GM18508 (cell line): ENCODE measurements around the gene ASMTL.
"Not testable (repeated sequence)": the region's sequence is repeated elsewhere in the genome, so short reads cannot be mapped to it uniquely, and the experiment has no call there.

Experiments
- ATAC-seq: cut with Tn5 transposase; IDR thresholded peaks from one replicate; pipeline ENCODE4 v1.9.1; 2021; ENCODE audit warnings: moderate number of reproducible peaks; ENCODE audit not compliant: insufficient read depth, unreplicated experiment

ASMTL gene

DNA sequence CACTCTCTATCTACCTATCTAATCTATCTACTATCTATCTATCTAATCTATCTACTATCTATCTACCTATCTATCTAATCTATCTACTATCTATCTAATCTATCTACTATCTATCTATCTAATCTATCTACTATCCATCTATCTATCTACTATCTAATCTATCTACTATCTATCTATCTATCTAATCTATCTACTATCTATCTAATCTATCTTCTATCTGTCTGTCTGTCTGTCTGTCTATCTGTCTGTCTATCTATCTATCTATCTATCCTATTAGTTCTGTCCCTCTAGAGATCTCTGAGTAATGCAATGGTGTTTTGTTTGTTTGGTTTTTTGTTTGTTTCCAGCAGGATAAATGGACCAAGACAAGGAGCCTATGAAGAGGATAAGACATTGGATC, 9.4 kb upstream of the ASMTL start:
- no peak for ATAC-seq

- ATAC-seq, result no peak
Measured at GRCh38 chrX:1455948-1456280, 3.2 kb upstream of the ASMTL start.

DNA sequence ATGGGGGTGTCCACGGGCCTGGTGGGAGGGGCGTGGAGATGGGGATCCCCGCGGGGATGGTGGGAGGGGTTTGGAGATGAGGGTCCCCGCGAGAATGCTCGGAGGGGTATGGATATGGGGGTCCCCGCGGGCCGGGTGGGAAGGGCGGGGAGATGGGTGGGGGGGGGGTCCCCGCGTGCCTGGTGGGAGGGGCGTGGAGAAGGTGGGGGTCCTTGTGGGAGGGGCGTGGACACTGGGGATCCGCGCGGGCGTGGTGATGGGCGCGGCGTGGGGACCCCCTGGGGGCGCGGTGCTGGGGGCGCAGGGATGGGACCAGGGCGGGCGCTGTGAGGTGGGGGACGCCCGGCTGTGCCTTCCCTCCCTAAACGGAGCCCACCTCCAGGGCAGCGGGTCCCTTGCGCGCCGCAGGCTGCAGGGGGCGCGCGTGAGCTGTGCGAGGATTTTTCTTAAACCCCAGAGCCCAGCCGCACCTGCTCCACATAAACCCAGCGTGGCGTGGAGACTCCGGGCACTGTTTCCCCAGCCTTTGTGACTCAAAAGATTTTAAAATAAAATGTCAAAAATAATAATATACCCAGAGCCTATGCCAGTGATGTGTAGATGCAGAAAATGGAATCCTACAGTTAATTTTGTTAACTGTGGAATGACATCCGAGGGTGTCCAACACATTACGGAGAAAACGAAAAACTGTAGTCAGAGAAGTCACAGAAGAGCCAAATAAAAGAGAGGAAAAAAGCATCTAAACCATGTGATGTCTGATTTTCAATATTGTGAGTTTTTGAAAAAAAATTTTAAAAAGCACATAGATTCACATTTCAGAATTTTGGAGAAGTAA, 1.5 kb upstream of the ASMTL start:
- ATAC-seq, result no peak

DNA sequence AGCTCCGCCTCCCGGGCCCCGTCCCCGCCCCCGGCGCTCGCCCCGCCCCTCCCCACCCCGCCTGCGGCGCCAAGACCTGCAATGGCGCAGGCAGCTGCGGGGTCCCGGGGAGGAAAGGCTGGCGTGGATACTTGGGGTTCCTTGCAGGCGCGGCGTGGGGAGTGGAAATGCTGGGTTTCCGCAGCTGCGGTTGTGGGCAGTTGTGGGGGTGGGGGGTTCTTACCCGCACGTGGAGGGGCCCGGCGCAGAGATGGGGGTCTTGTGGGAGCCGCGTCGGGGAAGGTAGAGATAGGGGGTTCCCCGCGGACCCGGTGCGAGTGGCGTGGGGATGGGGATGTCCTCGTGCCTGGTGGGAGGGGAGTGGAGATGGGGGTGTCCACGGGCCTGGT, 680 bp upstream of the ASMTL start:
- ATAC-seq, result no peak

GRCh38 chrX:1451661-1452515, 821 bp downstream of the ASMTL start:
- ATAC-seq, result no peak

DNA sequence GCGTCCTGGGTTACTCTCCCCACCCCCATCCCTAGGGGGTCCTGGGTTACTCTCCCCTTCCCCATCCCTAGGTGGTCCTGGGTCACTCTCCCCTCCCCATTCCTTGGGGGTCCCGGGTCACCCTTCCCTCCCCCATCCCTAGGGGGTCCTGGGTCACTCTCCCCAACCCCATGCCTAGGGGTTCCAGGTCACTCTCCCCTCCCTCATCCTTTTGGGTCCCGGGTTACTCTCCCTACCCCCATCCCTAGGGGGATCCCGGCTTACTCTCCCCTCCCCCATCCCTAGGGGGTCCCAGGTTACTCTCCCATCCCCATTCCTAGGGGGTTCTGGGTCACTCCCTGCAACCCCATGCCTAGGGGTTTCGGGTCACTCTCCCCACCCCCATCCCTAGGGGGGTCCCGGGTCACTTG, 1.5 kb downstream of the ASMTL start:
- no peak for ATAC-seq

DNA sequence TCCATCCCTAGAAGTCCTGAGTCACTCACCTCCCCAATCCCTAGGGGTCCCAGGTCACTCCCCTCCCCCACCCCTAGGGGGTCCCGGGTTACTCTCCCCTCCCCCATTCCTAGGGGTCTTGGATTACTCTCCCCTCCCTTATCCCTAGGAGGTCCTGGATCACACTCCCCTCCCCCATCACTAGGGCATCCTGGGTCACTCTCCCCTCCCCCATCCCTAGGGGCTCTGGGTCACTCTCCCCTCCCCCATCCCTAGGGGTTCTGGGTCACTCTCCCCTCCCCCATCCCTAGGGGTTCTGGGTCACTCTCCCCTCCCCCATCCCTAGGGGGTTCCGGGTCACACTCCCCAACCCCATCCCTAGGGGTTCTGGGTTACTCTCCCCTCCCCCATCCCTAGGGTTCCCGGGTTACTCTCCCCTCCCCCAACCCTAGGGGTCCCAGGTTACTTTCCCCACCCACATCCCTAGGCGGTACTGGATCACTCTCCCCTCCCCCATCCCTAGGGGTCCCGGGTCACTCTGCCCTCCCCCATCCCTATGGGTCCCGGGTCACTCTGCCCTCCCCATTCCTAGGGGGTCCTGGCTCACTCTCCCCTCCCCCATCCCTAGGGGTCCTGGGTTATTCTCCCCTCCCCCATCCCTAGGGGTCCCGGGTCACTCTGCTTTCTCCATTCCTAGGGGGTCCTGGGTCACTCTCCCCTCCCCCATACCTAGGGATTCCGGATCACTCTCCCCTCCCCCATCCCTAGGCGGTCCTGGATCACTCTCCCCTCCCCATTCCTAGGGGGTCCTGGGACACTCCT, 2.1 kb downstream of the ASMTL start:
- no peak for ATAC-seq

- no peak for ATAC-seq
Measured at GRCh38 chrX:1449823-1450149, 2.9 kb downstream of the ASMTL start.

GRCh38 chrX:1449036-1449822, 3.5 kb downstream of the ASMTL start:
- no peak for ATAC-seq

- ATAC-seq, result not testable (repeated sequence)
Measured at GRCh38 chrX:1448573-1449001, 4.1 kb downstream of the ASMTL start.

DNA sequence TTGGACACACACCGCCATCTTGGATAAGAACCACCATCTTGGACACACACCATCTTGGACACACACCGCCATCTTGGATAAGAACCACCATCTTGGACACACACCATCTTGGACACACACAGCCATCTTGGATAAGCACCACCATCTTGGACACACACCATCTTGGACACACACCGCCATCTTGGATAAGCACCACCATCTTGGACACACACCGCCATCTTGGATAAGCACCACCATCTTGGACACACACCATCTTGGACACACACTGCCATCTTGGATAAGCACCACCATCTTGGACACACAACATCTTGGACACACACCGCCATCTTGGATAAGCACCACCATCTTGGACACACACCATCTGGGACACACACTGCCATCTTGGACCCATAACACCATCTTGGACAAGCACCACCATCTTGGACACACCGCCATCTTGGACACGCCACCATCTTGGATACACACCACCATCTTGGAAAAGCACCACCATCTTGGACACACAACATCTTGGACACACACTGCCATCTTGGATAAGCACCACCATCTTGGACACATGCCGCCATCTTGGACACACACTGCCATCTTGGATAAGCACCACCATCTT, 4.6 kb downstream of the ASMTL start:
- not testable (repeated sequence) for ATAC-seq

GRCh38 chrX:1446984-1447968, 5.4 kb downstream of the ASMTL start:
- ATAC-seq, result not testable (repeated sequence)

- no peak for ATAC-seq
Measured at GRCh38 chrX:1444561-1445500, 7.9 kb downstream of the ASMTL start.

- ATAC-seq, result no peak
Measured at GRCh38 chrX:1443496-1444075, 9.1 kb downstream of the ASMTL start.

GRCh38 chrX:1442724-1443367, 9.9 kb downstream of the ASMTL start:
- ATAC-seq, result no peak

DNA sequence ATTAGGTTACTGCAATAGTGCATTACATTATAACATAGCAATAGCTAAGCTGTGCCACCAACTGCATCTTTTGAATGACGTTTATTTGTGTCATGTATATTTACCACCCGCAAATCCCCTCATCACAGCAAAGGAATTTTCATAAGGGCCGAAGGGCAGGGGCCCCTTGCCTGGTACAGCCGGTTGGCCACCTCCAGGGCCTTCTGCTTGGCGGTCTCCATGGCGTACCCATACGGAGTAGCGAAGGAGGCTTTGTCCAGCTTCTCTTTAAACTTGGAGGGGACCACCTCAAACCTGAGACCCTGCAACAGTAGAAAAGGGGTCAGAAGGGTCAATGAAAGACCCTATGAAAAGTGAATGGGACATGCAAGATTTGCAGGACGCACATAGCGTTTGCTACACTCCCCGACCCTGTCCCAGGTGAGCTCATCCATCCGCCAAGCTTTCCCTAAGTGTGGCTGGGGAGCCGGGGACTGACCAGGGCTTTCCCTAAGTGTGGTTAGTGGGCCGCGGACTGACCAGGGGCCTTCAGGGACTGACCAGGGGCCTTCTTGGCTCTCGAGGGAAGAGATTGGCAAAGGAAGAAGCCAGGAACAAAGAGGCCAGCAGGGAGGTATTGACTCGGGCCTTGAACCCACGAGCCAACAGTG, 10.6 kb downstream of the ASMTL start:
- ATAC-seq, result no peak
